GM12873 (cell line): ENCODE measurements around the gene ABLIM2.

Experiments used
- TF ChIP-seq, protein P1 (sequence below): IDR thresholded peaks from 2 replicates; pipeline ENCODE4 v1.5.1; 2012; ENCODE audit warnings: low read depth, mild to moderate bottlenecking, moderate library complexity, low read length, control low read depth; ENCODE audit not compliant: insufficient read depth; ENCODE audit errors: missing control alignments

Gene ABLIM2

GRCh38 chr4:8182858-8183725 is 24.5 kb upstream of the ABLIM2 start:
- TF ChIP-seq, protein P1, sequence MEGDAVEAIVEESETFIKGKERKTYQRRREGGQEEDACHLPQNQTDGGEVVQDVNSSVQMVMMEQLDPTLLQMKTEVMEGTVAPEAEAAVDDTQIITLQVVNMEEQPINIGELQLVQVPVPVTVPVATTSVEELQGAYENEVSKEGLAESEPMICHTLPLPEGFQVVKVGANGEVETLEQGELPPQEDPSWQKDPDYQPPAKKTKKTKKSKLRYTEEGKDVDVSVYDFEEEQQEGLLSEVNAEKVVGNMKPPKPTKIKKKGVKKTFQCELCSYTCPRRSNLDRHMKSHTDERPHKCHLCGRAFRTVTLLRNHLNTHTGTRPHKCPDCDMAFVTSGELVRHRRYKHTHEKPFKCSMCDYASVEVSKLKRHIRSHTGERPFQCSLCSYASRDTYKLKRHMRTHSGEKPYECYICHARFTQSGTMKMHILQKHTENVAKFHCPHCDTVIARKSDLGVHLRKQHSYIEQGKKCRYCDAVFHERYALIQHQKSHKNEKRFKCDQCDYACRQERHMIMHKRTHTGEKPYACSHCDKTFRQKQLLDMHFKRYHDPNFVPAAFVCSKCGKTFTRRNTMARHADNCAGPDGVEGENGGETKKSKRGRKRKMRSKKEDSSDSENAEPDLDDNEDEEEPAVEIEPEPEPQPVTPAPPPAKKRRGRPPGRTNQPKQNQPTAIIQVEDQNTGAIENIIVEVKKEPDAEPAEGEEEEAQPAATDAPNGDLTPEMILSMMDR, result no peak

GRCh38 chr4:8182294-8182693 is 23.7 kb upstream of the ABLIM2 start:
- TF ChIP-seq, protein P1, result no peak

DNA sequence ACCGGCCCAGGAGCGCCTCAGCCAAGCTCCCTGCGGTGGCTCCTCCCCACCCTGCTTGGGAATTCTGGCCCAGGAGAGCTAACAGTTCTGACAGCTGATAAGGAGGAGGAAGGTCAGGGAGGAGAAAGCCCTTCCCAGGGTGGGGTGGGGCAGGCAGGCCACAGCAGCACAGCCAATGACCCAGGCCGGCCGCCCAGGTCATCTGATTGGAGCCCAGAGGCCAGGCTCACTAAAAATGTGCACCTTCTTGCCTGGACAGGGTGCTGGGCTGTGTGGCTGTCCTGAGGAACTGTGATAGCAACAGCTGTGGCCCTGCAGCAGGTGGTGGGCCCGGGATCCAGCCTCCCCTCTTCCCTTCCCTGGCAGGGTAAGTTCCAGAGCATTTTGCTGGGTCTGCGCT is 23.2 kb upstream of the ABLIM2 start:
- TF ChIP-seq, protein P1, result no peak

- TF ChIP-seq, protein P1, result no peak
Observed at GRCh38 chr4:8181119-8181518, 22.5 kb upstream of the ABLIM2 start.

DNA sequence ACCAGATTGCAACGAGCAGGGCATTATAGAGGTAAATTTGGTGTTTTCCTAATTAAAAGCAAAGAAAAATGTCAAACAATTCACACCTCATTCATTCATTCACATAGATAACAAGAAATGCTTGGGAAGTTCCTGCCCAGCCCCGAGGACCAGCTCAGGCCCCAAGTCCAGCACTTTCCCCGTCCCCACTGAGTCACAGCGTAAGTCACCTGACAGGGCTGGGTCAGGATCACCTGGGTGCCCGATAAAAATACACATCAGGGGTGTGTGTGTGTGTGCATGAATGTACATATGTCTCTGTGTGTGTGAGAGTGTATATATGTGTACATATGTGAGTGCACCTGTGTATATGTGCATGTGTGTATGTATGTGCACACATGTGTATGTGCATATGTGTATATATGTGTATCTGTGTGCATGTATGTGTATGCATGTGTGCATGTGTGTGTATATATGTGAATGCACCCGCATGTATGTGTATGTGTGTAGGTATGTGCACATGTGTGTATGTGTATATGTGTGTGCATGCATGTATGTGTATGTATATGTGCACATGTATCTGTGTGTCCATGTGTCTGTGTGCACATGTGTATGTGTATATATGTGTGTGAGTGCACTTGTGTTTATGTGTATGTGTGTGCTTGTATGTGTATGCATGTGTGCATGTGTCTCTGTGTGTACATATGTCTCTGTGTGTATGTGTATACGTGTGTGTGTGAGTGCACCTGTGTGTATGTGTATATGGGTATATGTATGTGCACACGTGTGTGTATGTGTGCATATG is 21.9 kb upstream of the ABLIM2 start:
- TF ChIP-seq, protein P1, result no peak

- TF ChIP-seq, protein P1, result no peak
Observed at GRCh38 chr4:8179771-8180170, 21.2 kb upstream of the ABLIM2 start.

DNA sequence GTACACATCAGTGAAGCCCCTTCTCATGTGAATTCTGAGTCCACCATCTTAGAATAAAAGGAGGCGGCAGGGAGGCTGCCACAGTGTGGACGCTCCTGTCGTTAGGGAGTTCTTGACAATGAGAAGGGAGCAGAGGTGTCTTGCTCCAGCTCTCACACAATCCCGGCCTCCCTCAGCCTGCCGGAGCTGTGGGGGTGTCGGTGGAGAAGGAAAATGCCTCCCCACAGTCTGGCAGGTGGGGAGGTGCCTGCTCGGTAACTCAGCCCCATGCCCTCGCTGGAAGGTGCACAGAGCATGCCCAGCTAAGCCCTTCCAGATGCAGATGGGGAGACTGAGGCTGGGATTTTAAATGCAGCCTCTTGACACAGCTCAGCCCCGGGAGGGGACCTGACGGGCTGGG is 20.5 kb upstream of the ABLIM2 start:
- TF ChIP-seq, protein P1, result no peak
